GM21423 (cell line): Measurements from ENCODE around the gene TYW5.

ENCODE experiments used
- ATAC-seq: cut with Tn5 transposase; IDR thresholded peaks from one replicate; pipeline ENCODE4 v1.9.1; 2021; ENCODE audit warnings: mild to moderate bottlenecking, moderate library complexity; ENCODE audit not compliant: unreplicated experiment

The TYW5 gene

GRCh38 chr2:199975273-199975895 is 20.1 kb upstream of the TYW5 start:
- ATAC-seq: no peak

- ATAC-seq: no peak
Measured at GRCh38 chr2:199973703-199974102, 18.4 kb upstream of the TYW5 start.

- ATAC-seq: no peak
Measured at GRCh38 chr2:199972088-199972626, 16.9 kb upstream of the TYW5 start.

- no peak for ATAC-seq
Measured at GRCh38 chr2:199968126-199968525, 12.8 kb upstream of the TYW5 start.

- no peak for ATAC-seq
Measured at GRCh38 chr2:199966976-199967375, 11.7 kb upstream of the TYW5 start.

- no peak for ATAC-seq
Measured at GRCh38 chr2:199966405-199966804, 11.1 kb upstream of the TYW5 start.

- no peak for ATAC-seq
Measured at GRCh38 chr2:199962203-199962602, 6.9 kb upstream of the TYW5 start.

GRCh38 chr2:199958014-199958413 is 2.7 kb upstream of the TYW5 start:
- no peak for ATAC-seq

GRCh38 chr2:199956062-199956380 is 730 bp upstream of the TYW5 start:
- ATAC-seq: no peak

GRCh38 chr2:199955007-199955338 is 318 bp downstream of the TYW5 start:
- ATAC-seq: peak; percentile 50

- no peak for ATAC-seq
Measured at GRCh38 chr2:199951023-199951422, 4.3 kb downstream of the TYW5 start.

GRCh38 chr2:199950396-199950795 is 4.9 kb downstream of the TYW5 start:
- no peak for ATAC-seq

- no peak for ATAC-seq
Measured at GRCh38 chr2:199946836-199947235, 8.5 kb downstream of the TYW5 start.

GRCh38 chr2:199946196-199946595 is 9.1 kb downstream of the TYW5 start:
- no peak for ATAC-seq

- no peak for ATAC-seq
Measured at GRCh38 chr2:199943373-199943772, 11.9 kb downstream of the TYW5 start.

GRCh38 chr2:199940373-199940772 is 14.9 kb downstream of the TYW5 start:
- peak; percentile 48 for ATAC-seq

GRCh38 chr2:199936554-199936953 is 18.7 kb downstream of the TYW5 start:
- ATAC-seq: no peak

GRCh38 chr2:199933466-199933865 is 21.8 kb downstream of the TYW5 start:
- no peak for ATAC-seq

- no peak for ATAC-seq
Measured at GRCh38 chr2:199932312-199932855, 22.9 kb downstream of the TYW5 start.

- no peak for ATAC-seq
Measured at GRCh38 chr2:199929262-199929661, 26.0 kb downstream of the TYW5 start.

- ATAC-seq: no peak
Measured at GRCh38 chr2:199928626-199929025, 26.7 kb downstream of the TYW5 start.

- ATAC-seq: no peak
Measured at GRCh38 chr2:199928226-199928625, 27.1 kb downstream of the TYW5 start.

GRCh38 chr2:199926806-199927205 is 28.5 kb downstream of the TYW5 start:
- ATAC-seq: no peak
